OCI-LY1 (cell line): ENCODE results near the gene FREM2.

Experiments used
- CTCF ChIP-seq: fragments of 200-600 bp; sonication (generic), shearing (Covaris generic); IDR thresholded peaks from 2 replicates; pipeline ENCODE4 v1.5.1; 2017; ENCODE audit warnings: mild to moderate bottlenecking, antibody characterized with exemption, low read length, moderate library complexity, mixed read lengths
- EZH2 ChIP-seq: fragments of 200-600 bp; sonication (generic), shearing (Covaris generic); IDR thresholded peaks from 2 replicates; pipeline ENCODE4 v1.8.0; 2017; ENCODE audit warnings: borderline replicate concordance, mixed run types, mild to moderate bottlenecking, antibody characterized with exemption, low read length, moderate library complexity, mixed read lengths

- TF ChIP-seq CTCF (no peak), EZH2 (no peak)
Measured at GRCh38 chr13:38664906-38665305, 22.0 kb upstream of the FREM2 start.
